HL-60 (cell line): ENCODE data around the gene EFNA3.

Source experiments
- DNase-seq, 2 experiments: peaks; one replicate each; pipeline ENCODE4 v3.0.0-alpha.2; 2010 to 2020; ENCODE audit warnings: low read depth in 1 of 2, low spot score in 1 of 2
- H3K27ac ChIP-seq: fragments of 250-450 bp; sonication (Bioruptor Pico); replicated peaks from 2 replicates; pipeline ENCODE4 v1.5.1; 2020; ENCODE audit warnings: mild to moderate bottlenecking, moderate library complexity
- H3K27me3 ChIP-seq: fragments of 250-450 bp; sonication (Bioruptor Pico); 2 replicates; pipeline ENCODE4 v1.5.1; 2021; ENCODE audit warnings: mild to moderate bottlenecking, moderate library complexity; ENCODE audit not compliant: insufficient read depth, poor library complexity, severe bottlenecking
- H3K4me3 ChIP-seq: replicated peaks from 2 replicates; pipeline ENCODE4 v1.5.1; 2011; ENCODE audit warnings: mild to moderate bottlenecking, control low read depth, low read length; ENCODE audit not compliant: insufficient read depth
- GABPA ChIP-seq: IDR thresholded peaks from 2 replicates; pipeline ENCODE4 v1.6.1; 2012; ENCODE audit warnings: low read depth
- POLR2AphosphoS5 ChIP-seq: IDR thresholded peaks from 2 replicates; pipeline ENCODE4 v1.6.1; 2012; ENCODE audit warnings: low read depth
- SPI1 ChIP-seq: IDR thresholded peaks from 2 replicates; pipeline ENCODE4 v1.6.1; 2012; ENCODE audit warnings: low read depth, mild to moderate bottlenecking, borderline replicate concordance
- TF ChIP-seq, protein P1 (sequence below): IDR thresholded peaks from 2 replicates; pipeline ENCODE4 v1.6.1; 2012; ENCODE audit warnings: low read depth; ENCODE audit not compliant: insufficient replicate concordance
- TF ChIP-seq, protein P2 (sequence below): IDR thresholded peaks from one replicate; pipeline ENCODE4 v1.5.1; 2011; ENCODE audit warnings: low read length, control low read depth, inconsistent platforms; ENCODE audit not compliant: insufficient read depth

Gene EFNA3

DNA sequence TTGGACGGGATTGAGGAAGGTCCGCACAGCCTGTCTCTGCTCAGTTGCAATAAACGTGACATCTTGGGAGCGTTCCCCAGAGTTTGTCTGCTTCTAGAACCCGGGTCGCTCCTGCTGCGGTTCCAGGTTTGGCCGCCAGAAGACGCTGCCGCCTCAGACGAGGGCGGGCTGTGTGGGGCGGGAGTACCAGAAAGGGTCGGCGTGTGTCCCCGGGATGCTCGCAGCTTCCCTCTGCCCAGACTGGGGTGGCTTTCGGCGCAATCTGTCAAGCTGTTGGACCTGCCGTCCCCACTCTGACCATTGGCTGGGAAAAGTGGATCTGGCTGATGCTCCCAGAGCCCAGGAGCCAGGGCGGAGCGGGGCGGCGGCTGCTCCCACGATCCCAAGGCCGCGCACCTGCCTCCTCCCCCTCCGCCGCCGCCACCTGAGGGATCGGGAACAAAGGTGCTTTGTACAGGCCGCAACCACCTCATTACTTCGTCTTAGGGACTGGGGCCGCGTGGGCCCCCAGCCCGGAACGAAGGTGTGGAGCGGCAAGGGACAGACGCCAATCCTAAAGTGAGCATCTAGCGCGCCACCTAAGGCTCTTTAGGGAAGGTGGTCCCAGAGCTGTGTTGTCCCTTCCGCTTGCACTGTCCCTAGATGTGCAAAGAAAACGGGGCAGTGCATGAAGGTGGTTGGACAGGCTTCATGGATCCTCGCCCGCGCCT is 15.8 kb upstream of the EFNA3 start:
- Histone ChIP-seq H3K27me3 (no peaks in the 10 kb centered on the region), H3K4me3 (no peak overlapping the region; the same call in 1 of the 2 replicates), H3K27ac (no peak overlapping the region)
- TF ChIP-seq POLR2AphosphoS5 (no peak; the same call in 1 of the 2 replicates), GABPA (no peak), SPI1 (no peak)
- TF ChIP-seq, protein P1, sequence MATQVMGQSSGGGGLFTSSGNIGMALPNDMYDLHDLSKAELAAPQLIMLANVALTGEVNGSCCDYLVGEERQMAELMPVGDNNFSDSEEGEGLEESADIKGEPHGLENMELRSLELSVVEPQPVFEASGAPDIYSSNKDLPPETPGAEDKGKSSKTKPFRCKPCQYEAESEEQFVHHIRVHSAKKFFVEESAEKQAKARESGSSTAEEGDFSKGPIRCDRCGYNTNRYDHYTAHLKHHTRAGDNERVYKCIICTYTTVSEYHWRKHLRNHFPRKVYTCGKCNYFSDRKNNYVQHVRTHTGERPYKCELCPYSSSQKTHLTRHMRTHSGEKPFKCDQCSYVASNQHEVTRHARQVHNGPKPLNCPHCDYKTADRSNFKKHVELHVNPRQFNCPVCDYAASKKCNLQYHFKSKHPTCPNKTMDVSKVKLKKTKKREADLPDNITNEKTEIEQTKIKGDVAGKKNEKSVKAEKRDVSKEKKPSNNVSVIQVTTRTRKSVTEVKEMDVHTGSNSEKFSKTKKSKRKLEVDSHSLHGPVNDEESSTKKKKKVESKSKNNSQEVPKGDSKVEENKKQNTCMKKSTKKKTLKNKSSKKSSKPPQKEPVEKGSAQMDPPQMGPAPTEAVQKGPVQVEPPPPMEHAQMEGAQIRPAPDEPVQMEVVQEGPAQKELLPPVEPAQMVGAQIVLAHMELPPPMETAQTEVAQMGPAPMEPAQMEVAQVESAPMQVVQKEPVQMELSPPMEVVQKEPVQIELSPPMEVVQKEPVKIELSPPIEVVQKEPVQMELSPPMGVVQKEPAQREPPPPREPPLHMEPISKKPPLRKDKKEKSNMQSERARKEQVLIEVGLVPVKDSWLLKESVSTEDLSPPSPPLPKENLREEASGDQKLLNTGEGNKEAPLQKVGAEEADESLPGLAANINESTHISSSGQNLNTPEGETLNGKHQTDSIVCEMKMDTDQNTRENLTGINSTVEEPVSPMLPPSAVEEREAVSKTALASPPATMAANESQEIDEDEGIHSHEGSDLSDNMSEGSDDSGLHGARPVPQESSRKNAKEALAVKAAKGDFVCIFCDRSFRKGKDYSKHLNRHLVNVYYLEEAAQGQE, result no peak
- TF ChIP-seq, protein P2, sequence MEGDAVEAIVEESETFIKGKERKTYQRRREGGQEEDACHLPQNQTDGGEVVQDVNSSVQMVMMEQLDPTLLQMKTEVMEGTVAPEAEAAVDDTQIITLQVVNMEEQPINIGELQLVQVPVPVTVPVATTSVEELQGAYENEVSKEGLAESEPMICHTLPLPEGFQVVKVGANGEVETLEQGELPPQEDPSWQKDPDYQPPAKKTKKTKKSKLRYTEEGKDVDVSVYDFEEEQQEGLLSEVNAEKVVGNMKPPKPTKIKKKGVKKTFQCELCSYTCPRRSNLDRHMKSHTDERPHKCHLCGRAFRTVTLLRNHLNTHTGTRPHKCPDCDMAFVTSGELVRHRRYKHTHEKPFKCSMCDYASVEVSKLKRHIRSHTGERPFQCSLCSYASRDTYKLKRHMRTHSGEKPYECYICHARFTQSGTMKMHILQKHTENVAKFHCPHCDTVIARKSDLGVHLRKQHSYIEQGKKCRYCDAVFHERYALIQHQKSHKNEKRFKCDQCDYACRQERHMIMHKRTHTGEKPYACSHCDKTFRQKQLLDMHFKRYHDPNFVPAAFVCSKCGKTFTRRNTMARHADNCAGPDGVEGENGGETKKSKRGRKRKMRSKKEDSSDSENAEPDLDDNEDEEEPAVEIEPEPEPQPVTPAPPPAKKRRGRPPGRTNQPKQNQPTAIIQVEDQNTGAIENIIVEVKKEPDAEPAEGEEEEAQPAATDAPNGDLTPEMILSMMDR, result no peak
- peak in 1 of 2 experiments; percentile 50 for DNase-seq

DNA sequence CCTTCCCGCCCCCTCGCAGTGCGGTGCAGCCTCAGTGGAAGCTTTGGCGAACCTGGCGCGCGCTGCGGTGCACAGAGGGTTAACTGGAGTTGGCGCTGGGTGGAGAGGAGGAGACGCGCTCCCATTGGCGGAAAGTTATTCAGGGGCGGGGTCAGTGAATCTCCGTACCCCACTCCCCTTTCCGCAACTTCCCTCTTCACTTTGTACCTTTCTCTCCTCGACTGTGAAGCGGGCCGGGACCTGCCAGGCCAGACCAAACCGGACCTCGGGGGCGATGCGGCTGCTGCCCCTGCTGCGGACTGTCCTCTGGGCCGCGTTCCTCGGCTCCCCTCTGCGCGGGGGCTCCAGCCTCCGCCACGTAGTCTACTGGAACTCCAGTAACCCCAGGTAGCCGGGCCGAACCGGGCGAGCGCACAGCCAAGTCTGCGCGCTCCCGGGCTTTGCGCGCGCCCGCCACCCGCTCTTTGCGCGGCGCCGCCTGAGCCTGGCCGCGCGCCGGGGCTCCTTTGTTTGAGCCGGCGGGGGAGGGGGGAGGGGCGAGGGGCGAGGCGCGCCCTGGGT is 15.0 kb upstream of the EFNA3 start, which contains the start of gene EFNA4:
TSS of gene EFNA4 (plus strand) at position 191 of the 561 bp plus-strand sequence. CDS start at position 275, 84 bp downstream.
- no peaks in the 10 kb centered on the region for H3K27me3 ChIP-seq
- peak within 1 kb of the TSS; percentile 53 for H3K4me3 ChIP-seq
- H3K27ac ChIP-seq, result no peak within 1 kb of the TSS
- TF ChIP-seq, protein P1, result peak; percentile 12
- TF ChIP-seq, protein P2, result no peak
- 0 out of 2 replicates have a peak, but pooled peaks have one; percentile 14 for TF ChIP-seq POLR2AphosphoS5
- peak; percentile 81 to 90 for DNase-seq

DNA sequence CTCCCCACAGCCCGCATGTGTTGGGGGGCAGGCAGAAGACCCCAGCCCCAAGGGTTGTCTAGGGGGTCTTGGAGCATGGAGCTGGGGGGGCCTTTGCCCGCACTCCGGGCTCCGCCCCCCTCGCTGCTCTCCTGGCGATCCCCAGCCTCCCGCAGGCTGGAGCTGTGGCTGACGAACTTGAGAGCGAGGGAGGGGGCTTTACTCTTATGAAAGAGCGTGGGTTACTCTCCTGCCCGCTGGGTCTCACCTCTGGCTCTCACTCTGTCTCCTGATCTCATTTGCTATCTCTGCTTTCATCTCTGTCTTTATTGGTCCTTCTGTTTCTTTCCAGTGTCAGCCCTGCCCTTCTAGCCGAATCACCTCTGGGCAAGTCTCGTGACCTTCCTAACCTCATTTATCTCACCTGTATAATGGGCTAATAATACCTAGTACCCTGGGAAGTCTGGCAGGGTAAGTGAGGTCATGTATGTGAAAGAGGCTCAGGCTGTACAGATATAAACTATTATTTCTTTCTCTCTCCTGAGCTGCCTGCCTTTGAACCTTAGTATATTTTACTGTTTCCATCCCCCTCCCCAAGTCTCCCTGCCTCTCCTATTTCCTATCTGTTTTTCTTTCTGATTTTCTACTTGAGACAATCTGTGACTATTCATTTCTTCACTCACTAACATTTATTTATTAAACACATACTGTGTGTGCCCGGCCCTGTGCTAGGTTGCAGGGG is 14.4 kb upstream of the EFNA3 start:
- Histone ChIP-seq H3K27ac (no peak overlapping the region), H3K4me3 (peak overlapping the region; percentile 53), H3K27me3 (no peaks in the 10 kb centered on the region)
- TF ChIP-seq GABPA (no peak), SPI1 (no peak), POLR2AphosphoS5 (no peak)
- TF ChIP-seq, protein P2, result no peak
- TF ChIP-seq, protein P1, result no peak
- no peak for DNase-seq
